Measurements from ENCODE around the gene DSP. TPM values are rescaled to one million over a fixed set of nuclear protein-coding genes. Genes with fewer than 3 reads are reported as not detected.

DSP gene
- total RNA-seq, 4 donors from 2014 or later, result 56.9 to 243 (median 187) TPM

DNA sequence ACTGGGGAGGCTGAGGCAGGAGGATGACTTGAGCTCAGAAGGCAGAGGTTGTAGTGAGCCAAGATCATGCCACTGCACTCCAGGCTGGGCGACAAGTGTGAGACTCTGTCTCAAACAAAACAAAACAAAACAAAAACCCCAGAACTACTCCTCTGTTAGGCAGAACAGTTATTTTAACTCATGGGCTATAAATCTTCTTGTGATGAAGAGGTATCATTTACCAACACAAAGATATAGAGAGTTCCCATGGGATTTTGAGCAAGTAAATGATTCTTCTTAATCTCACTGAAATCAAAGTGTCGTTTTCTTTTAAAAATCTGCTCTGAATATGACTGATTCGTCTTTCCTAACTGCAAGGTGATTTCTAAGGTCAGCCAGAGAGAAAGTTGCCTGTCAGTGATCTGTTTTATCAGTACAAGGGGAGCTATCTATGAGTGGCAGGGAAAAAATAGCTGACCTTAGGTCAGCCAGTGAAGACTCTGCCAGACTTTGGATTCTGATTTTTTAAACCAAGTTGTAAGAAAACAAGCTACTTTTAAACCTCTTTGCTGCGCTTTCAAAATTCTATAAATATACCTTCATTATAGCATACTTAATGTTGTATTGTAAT, 3.8 kb upstream of the DSP start:
- H3K4me3 ChIP-seq, result no peak overlapping the region
- H3K36me3 ChIP-seq, result no peaks in the 10 kb centered on the region
- DNase-seq, result no peak
- TF ChIP-seq, protein P1, sequence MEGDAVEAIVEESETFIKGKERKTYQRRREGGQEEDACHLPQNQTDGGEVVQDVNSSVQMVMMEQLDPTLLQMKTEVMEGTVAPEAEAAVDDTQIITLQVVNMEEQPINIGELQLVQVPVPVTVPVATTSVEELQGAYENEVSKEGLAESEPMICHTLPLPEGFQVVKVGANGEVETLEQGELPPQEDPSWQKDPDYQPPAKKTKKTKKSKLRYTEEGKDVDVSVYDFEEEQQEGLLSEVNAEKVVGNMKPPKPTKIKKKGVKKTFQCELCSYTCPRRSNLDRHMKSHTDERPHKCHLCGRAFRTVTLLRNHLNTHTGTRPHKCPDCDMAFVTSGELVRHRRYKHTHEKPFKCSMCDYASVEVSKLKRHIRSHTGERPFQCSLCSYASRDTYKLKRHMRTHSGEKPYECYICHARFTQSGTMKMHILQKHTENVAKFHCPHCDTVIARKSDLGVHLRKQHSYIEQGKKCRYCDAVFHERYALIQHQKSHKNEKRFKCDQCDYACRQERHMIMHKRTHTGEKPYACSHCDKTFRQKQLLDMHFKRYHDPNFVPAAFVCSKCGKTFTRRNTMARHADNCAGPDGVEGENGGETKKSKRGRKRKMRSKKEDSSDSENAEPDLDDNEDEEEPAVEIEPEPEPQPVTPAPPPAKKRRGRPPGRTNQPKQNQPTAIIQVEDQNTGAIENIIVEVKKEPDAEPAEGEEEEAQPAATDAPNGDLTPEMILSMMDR (IDR thresholded peaks at IDR 0.05), result no peak
- TF ChIP-seq POLR2A (IDR thresholded peaks at IDR 0.05), result no peak
- peaks cover 0 to 16% (median 6%) of the 10 kb centered on the region in 4 donors for H3K4me1 ChIP-seq
- H3K27me3 ChIP-seq, result peaks cover 0 to 9% of the 10 kb centered on the region in 2 donors
- H3K27ac ChIP-seq, result no peak overlapping the region
- no peaks in the 10 kb centered on the region for H3K9me3 ChIP-seq

GRCh38 chr6:7538484-7538883, 3.0 kb upstream of the DSP start:
- H3K4me3 ChIP-seq, result no peak overlapping the region
- no peaks in the 10 kb centered on the region for H3K9me3 ChIP-seq
- H3K27ac ChIP-seq, result no peak overlapping the region
- H3K27me3 ChIP-seq, result peaks cover 0 to 9% of the 10 kb centered on the region in 2 donors
- TF ChIP-seq, protein P1 (IDR thresholded peaks at IDR 0.05), result no peak
- no peaks in the 10 kb centered on the region for H3K36me3 ChIP-seq
- peaks cover 0 to 16% (median 6%) of the 10 kb centered on the region in 4 donors for H3K4me1 ChIP-seq
- DNase-seq, result no peak

DNA sequence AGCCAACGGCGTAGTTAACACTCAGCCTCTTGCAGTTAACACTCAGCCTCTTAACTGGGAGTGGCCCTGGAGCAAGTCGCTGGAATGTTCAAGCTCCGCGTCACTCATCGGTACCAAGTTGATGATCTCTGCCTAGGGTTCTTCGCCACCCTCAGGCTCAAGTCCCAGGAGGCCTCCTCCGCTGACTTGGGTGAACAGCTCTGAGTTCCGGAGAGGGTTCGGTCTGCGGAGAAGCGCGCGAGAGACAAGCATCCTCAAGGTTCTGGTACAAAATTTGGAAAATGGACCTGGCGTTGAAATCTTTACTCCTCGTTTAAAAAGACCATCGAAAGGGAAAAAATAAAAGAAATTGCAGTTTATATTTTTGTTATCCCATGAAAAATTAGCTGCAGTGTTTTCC, 876 bp upstream of the DSP start:
- TF ChIP-seq, protein P1 (IDR thresholded peaks at IDR 0.05), result no peak
- Histone ChIP-seq H3K4me1 (peaks cover 0 to 16% (median 6%) of the 10 kb centered on the region in 4 donors), H3K9me3 (no peaks in the 10 kb centered on the region), H3K36me3 (no peaks in the 10 kb centered on the region), H3K27me3 (peaks cover 0 to 9% of the 10 kb centered on the region in 2 donors), H3K27ac (no peak overlapping the region), H3K4me3 (peak overlapping the region in 2 of 4 donors; percentile 66 to 83)
- DNase-seq, result no peak

- no peaks in the 10 kb centered on the region for H3K9me3 ChIP-seq
- peaks cover 0 to 9% of the 10 kb centered on the region in 2 donors for H3K27me3 ChIP-seq
- DNase-seq, result peak in 2 of 3 donors; percentile 53 to 67
- H3K36me3 ChIP-seq, result no peaks in the 10 kb centered on the region
- TF ChIP-seq POLR2A (IDR thresholded peaks at IDR 0.05), result no peak
- TF ChIP-seq, protein P1 (IDR thresholded peaks at IDR 0.05), result no peak
- peak overlapping the region; percentile 53 to 83 (median 64) for H3K4me3 ChIP-seq
- H3K4me1 ChIP-seq, result peaks cover 0 to 22% (median 8%) of the 10 kb centered on the region in 4 donors
- peak overlapping the region; percentile 53 to 96 (median 88) for H3K27ac ChIP-seq
Observed at GRCh38 chr6:7542065-7542873, 798 bp downstream of the DSP start.

- peak in 2 of 3 donors; percentile 85 to 86 for DNase-seq
- no peaks in the 10 kb centered on the region for H3K9me3 ChIP-seq
- TF ChIP-seq, protein P1 (IDR thresholded peaks at IDR 0.05), result no peak
- TF ChIP-seq POLR2A (IDR thresholded peaks at IDR 0.05), result peak; percentile 46 to 85
- no peaks in the 10 kb centered on the region for H3K36me3 ChIP-seq
- peak overlapping the region; percentile 53 to 96 (median 88) for H3K27ac ChIP-seq
- peak overlapping the region; percentile 53 to 83 (median 64) for H3K4me3 ChIP-seq
- peaks cover 0 to 9% of the 10 kb centered on the region in 2 donors for H3K27me3 ChIP-seq
- H3K4me1 ChIP-seq, result peaks cover 0 to 22% (median 8%) of the 10 kb centered on the region in 4 donors
Observed at GRCh38 chr6:7542874-7543624, 1.6 kb downstream of the DSP start.
